GM04504 (cell line): ENCODE data around the gene PARP15.
"Not testable (repeated sequence)": the region's sequence is repeated elsewhere in the genome, so short reads cannot be mapped to it uniquely, and the experiment has no call there.

ENCODE experiments used
- DNase-seq: peaks from one replicate; pipeline ENCODE4 v3.0.0-alpha.2; 2012; ENCODE audit warnings: low read depth

The PARP15 gene

DNA sequence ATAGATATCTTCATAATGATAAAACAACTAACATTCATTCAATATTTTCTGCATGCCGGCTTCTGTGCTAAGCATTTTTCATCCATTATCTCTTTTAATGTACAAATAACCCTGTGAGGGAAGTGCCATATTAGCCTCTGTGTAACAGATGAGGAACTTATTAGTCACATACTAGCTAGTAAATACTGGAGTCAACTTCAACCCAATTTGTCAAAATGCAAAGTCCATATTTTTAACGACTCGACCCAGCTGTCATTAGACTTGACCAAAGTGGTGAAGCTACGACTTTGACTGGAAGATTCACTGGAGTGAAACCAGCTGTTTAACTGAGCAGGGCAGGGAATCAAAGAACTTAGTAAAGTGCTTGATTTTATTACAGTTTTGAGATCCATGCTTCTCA is 41.6 kb downstream of the PARP15 start:
- no peak for DNase-seq

DNA sequence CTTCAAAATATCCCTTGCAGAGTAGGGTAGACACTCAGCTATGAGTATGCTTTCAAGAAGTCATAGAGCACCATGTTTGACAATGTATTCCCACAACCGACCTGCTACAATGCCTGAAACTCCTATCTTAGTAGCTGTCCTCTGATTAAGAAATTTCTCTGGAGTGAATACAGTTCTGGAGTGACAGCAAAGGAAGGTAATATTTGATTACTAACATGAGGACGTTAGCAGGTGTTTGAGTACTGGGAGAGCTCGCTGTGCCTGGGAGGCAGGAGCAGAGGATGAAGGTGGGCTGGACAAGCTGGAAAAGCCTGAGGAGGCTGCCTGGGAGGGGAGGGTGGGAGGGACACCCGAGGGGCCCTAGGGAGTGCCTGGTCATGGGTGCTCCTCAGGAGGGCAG is 42.9 kb downstream of the PARP15 start:
- DNase-seq: no peak

DNA sequence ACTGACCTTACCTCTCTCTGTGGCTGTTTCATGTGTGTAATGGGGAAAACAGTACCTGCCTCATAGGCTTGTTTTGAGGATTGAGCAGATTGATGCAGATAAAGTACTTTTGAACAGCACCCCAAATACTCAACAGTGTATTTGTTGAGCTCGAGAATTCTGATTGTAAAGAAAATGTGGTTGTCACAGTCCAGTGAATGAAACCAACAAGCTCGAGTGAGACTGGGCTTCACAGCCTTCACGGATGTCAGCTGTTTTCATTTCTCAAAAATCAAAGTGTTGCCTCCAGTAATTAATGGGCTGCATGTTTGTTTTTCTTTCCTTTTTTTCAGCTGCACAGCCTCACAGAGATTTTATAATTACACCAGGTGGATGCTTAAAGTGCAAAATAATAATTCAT is 43.7 kb downstream of the PARP15 start:
- DNase-seq: no peak

DNA sequence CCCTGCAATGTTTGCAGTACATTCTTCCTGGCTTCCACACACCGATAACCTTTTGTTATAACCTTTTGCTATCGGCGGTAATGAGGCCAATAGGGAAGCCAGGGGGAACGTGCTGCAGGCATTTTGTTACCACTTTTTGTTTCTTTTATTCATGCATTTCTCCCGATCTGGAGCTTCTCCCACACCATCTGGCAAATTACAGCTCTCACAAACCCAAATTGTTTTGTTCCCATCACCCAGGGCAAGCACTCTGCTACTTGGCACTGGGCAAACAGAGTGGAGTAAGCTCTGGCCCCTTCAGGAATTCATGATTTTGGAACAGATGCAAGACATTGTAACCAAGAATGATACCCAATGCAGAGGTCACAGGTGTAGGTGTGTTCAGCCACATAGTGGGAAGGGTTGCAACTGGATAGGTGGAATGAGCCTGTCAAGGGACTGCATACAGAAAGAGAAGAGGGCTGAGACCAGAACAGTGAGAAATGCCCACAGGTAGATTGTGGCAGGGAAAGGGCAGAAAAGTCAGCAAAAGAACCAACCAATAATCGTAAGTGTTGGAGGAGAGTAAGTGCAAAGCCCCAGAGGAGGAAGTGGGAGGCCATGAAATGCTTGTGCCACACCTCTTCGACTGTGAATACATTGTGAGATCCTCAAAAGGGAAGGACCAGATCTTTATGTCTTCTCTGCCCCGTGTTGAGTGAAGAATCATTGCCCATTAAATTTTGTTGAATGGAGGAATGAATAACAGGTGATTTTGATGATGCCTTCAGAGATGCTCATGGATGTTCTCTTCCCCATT is 45.8 kb downstream of the PARP15 start:
- DNase-seq: no peak

DNA sequence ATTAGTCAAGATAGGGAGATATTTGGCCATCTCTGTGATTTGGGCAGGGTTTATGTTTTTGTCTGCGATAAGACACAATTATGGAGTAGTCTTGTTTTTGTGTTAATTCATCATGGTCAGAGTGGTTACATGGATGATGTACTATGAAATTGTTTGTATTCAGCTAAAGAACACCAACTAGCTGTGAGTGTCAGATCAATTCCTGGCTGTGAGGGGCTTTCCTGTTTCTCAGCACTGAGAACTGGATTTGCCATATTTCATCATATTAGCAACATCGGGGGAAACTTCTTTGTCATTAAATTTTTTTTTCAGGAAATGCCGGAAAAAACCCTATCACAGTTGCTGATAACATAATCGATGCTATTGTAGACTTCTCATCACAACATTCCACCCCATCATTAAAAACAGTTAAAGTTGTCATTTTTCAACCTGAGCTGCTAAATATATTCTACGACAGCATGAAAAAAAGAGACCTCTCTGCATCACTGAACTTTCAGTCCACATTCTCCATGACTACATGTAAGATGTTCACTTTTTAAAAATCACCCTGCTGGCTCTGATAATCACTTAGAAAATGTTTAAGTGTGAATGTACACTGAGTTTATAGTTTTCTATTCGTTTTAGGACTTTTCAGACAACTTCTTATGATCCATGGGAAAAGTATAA is 49.2 kb downstream of the PARP15 start:
- DNase-seq: no peak

DNA sequence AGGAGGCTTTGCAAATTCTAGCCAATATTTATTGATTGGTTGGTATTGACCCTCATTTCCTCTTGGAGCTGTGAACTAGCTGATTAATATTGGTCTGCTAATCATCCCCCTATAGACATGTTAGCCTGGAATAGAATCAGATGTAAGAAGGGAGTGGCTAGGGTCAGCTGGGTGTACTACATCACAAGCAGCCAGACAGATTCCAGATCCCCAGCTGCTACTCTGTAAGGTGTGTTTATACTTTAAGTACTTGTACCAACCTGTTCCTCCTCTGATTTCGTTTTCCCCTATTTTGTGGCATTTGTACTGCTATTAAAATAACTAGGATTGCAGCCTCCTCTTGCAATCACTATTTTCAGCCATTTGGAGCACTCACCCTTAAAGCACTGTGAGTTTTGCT is 49.9 kb downstream of the PARP15 start:
- no peak for DNase-seq

DNA sequence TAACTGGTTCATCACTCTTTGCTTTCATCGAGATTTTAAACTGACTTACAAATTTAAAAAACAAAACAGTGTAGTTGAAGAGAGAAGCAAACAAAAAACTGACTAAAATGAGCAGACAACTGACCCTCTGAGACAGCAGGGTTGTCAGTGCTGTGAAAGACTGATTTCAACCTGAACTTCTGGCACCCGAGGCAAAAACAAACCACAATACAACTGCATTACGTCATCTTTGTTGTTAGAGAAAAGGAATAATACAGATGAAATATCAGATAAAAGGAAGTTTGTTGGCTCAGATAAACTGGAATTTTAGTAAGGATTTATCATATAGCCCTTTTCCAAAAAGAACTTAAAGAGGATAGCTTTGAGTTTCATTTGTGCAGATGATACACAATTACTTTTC is 51.1 kb downstream of the PARP15 start:
- no peak for DNase-seq

DNA sequence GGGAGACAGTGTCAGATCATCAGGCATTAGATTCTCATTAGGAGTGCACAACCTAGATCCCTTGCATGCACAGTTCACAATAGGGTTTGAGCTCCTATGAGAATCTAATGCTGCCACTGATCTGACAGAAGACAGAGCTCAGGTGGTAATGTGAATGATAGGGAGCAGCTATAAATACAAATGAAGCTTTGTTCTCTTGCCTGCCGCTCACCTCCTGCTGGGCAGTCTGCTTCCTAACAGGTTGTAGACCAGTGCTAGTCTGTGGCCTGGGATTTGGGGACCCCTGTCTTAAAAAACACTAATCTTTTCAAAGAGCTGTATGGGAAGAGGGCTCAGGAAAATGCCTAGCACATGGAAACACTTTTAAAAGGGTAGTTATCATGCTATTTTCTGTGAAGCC is 52.3 kb downstream of the PARP15 start:
- no peak for DNase-seq

DNA sequence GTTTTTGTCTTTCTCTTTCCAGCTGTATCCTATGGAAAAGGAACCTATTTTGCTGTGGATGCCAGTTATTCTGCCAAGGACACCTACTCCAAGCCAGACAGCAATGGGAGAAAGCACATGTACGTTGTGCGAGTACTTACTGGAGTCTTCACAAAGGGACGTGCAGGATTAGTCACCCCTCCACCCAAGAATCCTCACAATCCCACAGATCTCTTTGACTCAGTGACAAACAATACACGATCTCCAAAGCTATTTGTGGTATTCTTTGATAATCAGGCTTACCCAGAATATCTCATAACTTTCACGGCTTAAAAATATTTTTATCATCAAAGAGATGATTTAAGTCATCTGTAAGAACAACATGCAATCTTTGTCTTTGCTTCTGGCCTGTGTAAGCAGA is 58.3 kb downstream of the PARP15 start:
- no peak for DNase-seq

DNA sequence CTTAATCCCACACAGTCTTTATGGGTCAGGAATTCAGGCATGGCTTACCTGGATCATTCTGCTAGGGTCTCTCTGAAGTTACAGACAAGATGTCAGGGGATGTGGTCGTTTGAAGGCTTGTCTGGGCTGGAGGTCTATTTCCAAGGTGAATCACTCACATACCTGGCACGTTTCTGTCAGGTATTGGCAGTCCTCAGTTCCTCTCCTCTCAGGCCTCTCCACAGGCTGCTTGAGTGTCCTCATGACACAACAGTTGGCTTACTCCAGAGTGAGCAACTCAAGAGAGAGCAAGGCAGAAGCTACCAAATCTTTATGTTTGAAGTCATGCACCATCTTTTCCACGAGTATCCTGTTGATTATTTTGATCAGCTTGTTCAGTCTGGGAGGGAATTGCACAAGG is 59.2 kb downstream of the PARP15 start:
- no peak for DNase-seq

DNA sequence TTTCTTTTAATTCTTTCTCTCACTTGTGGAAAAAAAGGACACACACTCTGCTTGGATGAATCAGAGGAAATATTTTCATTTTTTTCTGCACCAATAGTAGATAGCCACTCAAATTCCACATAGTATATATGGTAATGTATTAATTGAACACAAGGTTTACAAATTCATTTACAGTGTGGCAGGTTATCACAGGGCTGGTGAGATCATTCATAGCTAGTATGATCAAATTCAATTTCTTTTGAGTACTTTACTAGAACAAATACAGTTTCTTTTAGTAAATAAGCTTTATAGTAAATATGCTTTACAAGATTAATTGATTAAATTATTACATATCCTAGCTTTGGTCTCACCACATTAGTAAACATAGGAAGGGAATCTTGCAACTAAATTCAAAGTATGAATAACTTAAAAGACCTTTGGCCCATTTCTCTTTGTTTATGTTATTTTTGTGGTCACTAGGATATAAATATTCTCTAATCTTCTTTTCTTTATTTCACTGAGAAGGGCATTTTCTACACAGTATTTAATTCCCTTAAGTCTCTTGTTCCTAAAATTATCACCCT is 63.1 kb downstream of the PARP15 start:
- no peak for DNase-seq

DNA sequence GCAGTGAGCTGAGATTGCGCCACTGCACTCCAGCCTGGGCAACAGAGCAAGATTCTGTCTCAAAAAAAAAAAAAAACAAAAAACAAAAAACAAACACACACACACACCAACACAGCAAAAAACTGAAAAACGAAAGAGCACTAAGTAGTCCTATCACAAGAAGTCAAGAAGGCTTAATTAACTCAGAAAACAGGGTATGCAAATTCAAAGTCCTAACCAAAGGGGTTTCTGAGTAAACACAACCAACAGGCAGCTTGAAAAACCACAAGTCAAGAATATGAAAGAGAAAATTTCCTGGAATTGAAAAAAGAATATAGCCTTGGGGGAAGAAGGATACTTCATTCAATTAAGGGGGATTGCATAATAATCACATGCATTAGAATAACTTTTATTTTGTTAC is 65.5 kb downstream of the PARP15 start:
- no peak for DNase-seq

DNA sequence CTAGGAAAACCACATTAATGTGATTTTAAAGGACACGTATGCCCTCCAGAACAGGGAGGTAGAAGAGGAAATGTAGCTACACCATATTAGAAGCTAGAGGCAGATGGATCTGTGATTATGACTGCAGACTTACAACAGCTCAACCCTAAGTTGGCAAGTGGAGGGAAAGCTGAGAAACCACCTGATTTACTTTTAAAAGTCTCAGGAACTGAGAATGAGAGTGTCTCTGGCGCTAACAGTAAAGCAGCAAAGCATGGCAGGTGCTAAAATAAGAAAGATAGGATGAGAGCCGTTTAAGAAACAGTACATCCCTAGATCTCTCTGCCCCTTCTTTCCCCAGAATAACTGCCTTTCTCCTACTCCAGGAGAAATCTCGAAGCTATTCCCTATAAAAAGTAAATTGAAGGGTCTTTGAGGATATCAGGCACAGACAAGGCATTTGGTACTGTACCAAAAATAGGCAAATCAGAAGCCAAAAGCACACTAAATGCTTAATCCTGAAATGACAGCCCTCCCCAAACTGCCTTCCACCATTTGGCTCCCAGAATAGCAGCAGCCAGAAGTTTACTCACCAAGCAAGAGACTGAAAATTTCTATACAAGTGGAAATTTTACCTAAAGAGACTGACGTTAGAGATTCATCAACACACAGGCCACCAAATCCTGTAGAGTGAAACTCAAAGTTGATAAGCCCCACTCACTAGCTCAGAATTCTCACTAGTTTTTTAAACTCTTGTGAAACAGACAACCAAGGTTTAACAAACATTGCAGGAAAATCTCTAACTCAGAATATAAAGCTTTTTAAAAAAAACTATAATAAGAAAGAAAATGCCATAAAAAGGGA is 68.9 kb downstream of the PARP15 start:
- no peak for DNase-seq

DNA sequence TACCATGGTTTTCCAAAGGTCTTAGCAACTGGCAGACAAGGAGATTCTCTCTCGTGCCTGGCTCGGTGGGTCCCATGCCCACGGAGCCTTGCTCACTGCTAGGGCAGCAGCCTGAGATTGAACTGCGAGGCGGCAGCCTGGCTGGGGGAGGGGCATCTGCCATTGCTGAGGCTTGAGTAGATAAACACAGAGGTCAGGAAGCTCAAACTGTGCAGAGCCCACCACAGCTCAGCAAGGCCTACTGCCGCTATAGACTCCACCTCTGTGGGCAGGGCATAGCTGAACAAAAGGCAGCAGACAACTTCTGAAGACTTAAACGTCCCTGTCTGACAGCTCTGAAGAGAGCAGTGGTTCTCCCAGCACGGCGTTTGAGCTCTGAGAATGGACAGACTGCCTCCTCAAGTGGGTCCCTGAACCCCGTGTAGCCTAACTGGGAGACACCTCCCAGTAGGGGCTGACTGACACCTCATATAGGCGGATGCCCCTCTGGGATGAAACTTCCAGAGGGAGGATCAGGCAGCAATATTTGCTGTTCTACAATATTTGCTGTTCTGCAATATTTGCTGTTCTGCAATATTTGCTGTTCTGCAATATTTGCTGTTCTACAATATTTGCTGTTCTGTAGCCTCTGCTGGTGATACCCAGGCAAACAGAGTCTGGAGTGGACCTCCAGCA is 73.9 kb downstream of the PARP15 start:
- DNase-seq: not testable (repeated sequence)

DNA sequence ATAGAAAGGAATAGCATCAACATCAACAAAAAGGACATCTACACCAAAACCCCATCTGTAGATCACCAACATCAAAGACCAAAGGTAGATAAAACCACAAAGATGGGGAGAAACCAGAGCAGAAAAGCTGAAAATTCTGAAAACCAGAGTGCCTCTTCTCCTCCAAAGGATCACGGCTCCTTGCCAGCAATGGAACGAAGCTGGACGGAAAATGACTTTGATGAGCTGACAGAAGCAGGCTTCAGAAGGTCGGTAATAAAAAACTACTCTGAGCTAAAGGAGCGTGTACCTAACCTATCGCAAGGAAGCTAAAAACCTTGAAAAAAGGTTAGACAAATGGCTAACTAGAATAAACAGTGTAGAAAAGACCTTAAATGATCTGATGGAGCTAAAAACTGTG is 74.5 kb downstream of the PARP15 start:
- not testable (repeated sequence) for DNase-seq

DNA sequence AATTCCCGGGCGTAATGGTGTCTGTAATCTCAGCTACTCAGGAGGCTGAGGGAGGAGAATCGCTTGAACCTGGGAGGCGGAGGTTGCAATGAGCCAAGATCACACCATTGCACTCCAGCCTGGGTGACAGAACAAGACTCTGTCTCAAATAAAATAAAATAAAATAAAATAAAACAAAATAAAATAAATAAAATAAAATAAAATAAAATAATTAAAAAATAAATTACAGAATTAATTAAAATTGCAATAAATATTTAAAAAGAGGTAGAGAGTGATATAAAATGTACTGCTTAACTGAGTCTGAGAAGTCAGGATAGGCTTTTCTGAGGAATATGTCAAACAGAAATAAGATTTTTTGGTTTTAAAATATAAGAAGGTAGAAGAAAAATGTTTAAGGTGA is 80.9 kb downstream of the PARP15 start:
- DNase-seq: not testable (repeated sequence)

DNA sequence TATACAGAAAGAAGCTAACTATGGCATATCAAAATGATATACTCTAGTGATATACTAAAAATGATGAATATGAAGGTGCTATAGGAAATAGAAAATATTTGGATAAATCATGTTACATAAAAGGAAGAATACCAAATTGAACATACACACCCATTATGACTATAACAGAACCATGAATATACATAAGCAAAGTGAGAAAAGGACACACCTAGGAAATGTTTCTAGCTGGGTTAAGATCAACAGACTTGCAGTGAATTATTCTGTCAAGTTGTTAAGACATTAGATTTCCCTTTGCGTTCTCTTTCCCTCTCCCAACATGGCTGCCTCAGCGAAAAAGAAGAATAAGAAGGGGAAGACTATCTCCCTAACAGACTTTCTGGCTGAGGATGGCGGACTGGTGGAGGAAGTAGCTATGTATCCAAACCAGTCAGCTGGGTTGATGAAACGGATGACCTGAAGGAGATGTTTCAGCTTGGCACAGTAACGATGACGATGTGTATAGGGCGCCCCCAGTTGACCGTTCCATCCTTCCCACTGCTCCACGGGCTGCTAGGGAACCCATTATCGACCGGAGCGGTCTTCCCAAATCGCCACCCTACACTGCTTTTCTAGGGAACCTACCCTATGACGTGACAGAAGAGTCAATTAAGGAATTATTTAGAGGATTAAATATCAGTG is 83.0 kb downstream of the PARP15 start:
- no peak for DNase-seq

DNA sequence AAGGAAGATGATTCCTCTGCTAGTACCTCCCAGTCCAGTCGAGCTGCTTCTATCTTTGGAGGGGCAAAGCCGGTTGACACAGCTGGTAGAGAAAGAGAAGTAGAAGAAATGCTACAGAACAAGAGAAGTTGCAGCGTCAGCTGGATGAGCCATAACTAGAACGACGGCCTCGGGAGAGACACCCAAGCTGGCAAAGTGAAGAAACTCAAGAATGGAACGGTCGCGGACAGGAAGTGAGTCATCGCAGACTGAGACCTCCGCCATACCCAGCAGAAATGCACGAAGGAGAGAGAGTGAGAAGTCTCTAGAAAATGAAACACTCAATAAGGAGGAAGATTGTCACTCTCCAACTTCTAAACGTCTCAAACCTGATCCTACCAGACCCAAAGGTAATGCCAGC is 84.2 kb downstream of the PARP15 start:
- DNase-seq: no peak

DNA sequence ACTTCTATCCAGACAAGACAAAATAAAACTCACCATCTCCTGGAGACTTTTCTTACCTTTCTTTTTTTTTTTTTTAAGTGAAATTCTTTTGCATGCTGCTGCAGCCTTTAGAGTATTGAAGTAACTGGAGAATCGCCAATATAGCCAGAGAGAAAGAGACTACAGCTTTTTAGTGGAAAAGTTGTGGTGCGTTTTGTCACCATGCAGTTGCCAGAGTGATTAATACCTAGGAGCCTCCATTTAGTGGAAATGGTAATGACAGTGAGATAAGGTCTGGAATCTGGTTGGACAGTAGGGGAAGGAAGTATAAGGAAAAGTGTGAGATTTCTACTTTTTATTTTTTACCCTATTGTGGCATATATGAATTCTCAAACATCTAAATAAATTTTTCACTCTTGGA is 85.1 kb downstream of the PARP15 start:
- DNase-seq: no peak

DNA sequence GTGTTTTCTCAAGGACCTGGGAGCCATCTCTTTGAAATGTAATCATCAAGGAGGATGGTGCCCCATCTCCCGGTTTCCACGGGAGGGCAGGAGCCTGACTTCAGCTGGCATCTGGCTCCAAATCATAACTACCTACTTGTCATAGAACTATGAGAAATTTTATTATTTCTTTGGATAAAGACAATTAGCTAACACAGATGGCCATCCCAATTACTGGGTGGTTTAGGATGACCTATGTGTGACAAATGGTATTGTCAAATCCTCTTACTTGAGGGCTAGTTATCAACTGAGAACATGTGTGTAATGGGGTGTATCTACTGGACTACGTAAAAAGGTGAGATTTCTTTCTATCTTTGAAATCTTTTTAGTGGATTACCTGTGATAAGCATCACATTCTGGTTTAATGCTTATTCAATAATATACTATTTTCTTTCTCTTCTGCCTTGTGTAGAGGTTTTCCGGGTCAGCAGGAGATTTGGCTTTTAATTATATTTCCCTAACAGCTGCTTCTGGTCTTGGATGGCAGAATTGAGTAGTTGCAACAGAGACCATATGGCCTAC is 87.9 kb downstream of the PARP15 start:
- no peak for DNase-seq

DNA sequence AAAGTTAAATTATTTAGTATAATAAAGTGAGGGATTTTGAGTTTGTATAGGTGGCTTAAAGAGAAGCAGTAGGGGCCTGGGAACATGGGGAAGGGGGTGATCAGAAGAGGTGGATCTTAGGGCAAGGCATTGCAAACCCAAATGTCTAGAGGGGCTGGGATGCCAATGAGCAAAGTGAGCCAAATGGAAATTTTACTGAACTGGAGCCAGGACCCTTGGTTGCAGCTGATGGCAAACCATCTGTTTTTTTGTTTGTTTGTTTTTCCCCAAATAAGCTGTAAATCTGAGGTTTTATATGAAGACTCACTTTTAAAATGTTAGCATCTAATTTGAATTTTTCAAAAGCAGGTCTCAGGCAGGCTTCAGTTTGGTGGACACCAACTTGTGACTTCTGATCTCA is 88.4 kb downstream of the PARP15 start:
- DNase-seq: no peak
